Sigmoid colon (tissue), 4 donors: Measurements from ENCODE around the gene MX2.

ENCODE experiments used
- POLR2A ChIP-seq, 2 donors: fragments of 450-650 bp; IDR thresholded peaks; one replicate each; pipeline ENCODE4 v1.6.1; 2016; ENCODE audit warnings: antibody characterized with exemption in 2 of 2, mild to moderate bottlenecking in 2 of 2, moderate library complexity in 2 of 2
- POLR2AphosphoS5 ChIP-seq, 4 donors: sonication (generic); formaldehyde crosslinking; IDR thresholded peaks; one replicate each; pipeline ENCODE4 v1.6.1; 2017; ENCODE audit warnings: antibody characterized with exemption in 4 of 4
- TF ChIP-seq, protein P1 (sequence below), 4 experiments: fragments of 450-650 bp in 3 of 4; fragments of 200-600 bp in 1 of 4; IDR thresholded peaks; one replicate each; pipeline ENCODE4 v1.5.1; 2016 to 2019; ENCODE audit warnings: antibody characterized with exemption in 4 of 4, mild to moderate bottlenecking in 3 of 4, moderate library complexity in 2 of 4

GRCh38 chr21:41453761-41454160, 91.9 kb downstream of the MX2 start:
- TF ChIP-seq, protein P1, sequence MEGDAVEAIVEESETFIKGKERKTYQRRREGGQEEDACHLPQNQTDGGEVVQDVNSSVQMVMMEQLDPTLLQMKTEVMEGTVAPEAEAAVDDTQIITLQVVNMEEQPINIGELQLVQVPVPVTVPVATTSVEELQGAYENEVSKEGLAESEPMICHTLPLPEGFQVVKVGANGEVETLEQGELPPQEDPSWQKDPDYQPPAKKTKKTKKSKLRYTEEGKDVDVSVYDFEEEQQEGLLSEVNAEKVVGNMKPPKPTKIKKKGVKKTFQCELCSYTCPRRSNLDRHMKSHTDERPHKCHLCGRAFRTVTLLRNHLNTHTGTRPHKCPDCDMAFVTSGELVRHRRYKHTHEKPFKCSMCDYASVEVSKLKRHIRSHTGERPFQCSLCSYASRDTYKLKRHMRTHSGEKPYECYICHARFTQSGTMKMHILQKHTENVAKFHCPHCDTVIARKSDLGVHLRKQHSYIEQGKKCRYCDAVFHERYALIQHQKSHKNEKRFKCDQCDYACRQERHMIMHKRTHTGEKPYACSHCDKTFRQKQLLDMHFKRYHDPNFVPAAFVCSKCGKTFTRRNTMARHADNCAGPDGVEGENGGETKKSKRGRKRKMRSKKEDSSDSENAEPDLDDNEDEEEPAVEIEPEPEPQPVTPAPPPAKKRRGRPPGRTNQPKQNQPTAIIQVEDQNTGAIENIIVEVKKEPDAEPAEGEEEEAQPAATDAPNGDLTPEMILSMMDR (IDR thresholded peaks at IDR 0.05): no peak
- TF ChIP-seq POLR2A (IDR thresholded peaks at IDR 0.05) (no peak), POLR2AphosphoS5 (IDR thresholded peaks at IDR 0.05) (no peak)
